C4-2B (cell line): ENCODE measurements around the gene PRRC2B.

Source experiments
- H3K27ac ChIP-seq: fragments of 450-650 bp; 2 replicates; pipeline ENCODE4 v1.5.1; 2017
- ZFX ChIP-seq: fragments of 450-650 bp; IDR thresholded peaks from 2 replicates; pipeline ENCODE4 v1.6.1; 2017
- TF ChIP-seq, protein P1 (sequence below): fragments of 450-650 bp; conservative IDR thresholded peaks from 2 replicates; pipeline ENCODE4 v1.5.1; 2017; ENCODE audit warnings: mild to moderate bottlenecking

The PRRC2B gene

DNA sequence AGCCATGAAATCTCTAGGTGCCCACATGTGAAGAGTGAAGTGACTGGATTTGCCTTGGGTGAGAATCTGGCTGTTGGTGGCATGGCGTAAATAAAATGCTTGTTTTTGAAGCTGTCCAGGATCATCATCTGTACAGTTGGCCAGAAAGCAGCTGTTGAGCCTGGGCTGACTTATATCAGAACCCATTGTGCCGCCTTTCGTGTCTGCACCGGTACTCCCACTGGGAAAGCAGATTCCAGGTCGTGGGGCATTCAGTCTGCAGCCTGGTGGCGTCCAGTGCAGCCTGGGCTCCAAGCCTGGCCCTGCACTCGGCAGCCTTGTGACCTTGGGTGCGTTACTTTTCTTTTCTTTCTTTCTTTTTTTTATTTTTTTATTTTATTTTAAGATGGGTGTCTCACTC, 27.8 kb downstream of the PRRC2B start:
- H3K27ac ChIP-seq = peak overlapping the region; percentile 60
- TF ChIP-seq, protein P1, sequence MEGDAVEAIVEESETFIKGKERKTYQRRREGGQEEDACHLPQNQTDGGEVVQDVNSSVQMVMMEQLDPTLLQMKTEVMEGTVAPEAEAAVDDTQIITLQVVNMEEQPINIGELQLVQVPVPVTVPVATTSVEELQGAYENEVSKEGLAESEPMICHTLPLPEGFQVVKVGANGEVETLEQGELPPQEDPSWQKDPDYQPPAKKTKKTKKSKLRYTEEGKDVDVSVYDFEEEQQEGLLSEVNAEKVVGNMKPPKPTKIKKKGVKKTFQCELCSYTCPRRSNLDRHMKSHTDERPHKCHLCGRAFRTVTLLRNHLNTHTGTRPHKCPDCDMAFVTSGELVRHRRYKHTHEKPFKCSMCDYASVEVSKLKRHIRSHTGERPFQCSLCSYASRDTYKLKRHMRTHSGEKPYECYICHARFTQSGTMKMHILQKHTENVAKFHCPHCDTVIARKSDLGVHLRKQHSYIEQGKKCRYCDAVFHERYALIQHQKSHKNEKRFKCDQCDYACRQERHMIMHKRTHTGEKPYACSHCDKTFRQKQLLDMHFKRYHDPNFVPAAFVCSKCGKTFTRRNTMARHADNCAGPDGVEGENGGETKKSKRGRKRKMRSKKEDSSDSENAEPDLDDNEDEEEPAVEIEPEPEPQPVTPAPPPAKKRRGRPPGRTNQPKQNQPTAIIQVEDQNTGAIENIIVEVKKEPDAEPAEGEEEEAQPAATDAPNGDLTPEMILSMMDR = no peak
- no peak for TF ChIP-seq ZFX

DNA sequence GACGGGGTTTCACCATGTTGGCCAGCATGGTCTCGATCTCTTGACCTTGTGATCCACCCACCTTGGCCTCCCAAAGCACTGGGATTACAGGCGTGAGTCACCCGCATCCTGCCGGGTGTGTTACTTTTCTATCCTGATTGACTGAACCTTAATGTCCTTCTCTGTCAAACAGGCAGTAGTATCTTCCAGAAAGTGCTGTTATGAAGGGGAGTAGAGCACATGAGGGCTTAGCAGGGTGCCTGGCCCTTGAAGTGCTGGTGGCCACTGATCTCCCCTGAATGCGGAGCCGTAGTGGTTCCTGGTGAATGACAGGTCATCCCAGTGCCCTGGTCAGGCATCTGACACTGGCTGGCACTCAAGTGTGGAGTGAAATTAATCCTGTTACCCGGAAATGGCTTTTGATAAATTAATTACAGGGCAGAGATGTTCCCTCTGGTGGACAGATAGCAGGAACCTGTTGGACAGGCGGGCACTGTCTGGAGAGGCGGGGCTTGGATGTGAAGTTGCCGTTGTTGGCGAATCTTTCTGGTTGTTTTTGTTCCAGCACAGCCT, 28.4 kb downstream of the PRRC2B start:
- H3K27ac ChIP-seq = peak overlapping the region; percentile 60
- TF ChIP-seq, protein P1 = no peak; the same call in 1 of the 2 replicates
- no peak for TF ChIP-seq ZFX

DNA sequence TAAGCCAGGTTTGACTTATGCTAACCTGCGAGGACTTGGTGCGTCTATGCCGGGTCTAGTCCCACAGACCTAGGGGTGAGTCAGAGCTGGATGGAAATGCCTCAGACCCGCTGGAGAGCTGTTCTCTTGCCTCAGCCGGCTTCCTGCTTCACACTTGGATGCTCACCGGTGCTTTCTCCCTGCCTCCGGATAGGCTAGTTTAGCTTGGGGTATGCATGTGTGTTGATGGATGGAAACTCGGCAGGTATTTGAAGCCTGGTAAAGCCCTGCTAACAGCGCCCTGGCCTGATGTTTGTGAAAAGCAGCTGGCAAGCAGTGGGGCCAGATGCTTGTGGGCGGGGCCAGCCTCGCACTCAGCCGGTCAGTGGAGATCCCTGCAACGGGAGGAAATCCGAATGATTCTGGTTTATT, 29.3 kb downstream of the PRRC2B start:
- H3K27ac ChIP-seq = peak overlapping the region; percentile 60
- no peak for TF ChIP-seq ZFX
- TF ChIP-seq, protein P1 = no peak

DNA sequence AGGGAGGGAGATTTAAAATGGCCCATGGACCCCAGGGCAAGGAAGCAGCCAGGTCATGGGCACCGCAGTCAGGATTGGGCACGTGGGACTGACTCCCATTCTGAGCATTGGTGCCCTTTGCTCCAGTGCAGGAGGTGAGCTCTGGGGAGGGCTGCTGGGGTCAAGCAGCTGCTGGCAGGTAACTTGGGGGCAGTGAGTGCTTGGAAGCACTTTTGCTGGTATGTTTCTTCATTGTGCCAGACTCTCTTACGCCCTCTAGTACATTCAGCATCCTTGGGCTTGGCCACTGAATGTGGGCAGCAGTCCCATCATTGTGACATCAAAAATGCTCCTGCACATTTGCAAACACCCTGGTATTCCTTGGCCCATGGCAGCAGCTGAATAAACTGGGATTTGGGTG, 32.7 kb downstream of the PRRC2B start:
- no peak overlapping the region for H3K27ac ChIP-seq
- TF ChIP-seq ZFX = no peak
- TF ChIP-seq, protein P1 = no peak

DNA sequence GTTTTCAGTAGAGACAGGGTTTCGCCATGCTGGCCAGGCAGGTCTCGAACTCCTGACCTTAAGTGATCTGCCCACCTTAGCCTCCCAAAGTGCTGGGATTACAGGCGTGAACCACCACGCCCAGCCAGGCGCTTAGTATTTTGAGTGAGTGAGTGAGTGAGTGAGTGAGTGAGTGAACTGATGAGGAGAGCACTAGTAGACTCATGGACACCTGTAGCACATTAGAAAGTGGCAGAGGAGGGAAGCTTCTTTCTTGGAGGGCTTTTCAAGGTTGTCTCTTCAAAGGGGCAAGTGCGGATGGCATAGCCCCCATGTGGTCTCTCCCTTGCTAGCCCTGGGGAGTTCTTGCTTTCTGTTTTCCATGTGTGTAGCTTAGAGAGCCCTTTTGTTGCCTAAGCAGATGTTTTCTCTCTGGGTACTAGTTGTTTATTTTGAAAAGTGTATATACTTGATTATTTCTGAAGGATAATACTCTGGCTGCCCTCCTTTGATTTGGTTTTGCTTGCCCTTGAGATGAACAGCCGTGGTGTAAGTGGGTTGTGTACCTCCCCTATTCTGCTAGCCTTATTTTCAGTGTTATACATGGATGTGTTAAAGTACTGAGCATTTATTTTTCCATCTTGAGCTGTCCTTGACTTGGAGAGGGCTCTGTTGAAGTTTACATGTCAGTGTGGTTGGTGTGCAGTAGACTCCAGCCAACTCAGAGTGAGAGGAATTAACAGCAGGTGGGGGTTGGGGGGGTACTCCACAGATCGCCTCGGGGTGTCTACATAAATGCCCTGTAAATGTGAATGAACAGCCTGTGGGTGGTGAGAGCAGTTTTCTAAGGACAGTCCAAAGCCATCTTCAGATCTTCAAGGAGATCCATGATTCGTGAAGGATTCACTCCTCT, 35.5 kb downstream of the PRRC2B start:
- TF ChIP-seq, protein P1 = no peak
- TF ChIP-seq ZFX = no peak
- H3K27ac ChIP-seq = no peak overlapping the region

DNA sequence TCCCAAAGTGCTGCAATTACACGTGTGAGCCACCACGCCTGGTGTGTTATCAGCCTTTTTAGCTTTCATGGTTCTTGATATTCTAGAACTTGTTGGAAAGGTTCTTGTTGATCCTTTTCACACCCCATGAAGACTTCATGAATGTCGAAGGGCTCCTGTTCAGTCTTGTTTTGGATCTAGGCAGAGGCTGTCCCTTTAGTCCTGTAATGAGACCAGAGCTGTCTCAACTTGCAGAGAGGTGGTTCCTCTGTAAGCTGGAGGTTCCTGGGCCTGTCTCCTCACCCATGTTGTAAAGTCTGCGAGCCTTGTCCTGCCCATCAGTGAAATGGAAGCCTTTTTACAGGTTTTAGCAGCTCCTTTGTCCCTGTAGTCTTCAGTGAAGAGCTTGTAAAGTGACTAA, 38.2 kb downstream of the PRRC2B start:
- H3K27ac ChIP-seq = no peak overlapping the region
- no peak for TF ChIP-seq ZFX
- TF ChIP-seq, protein P1 = no peak

DNA sequence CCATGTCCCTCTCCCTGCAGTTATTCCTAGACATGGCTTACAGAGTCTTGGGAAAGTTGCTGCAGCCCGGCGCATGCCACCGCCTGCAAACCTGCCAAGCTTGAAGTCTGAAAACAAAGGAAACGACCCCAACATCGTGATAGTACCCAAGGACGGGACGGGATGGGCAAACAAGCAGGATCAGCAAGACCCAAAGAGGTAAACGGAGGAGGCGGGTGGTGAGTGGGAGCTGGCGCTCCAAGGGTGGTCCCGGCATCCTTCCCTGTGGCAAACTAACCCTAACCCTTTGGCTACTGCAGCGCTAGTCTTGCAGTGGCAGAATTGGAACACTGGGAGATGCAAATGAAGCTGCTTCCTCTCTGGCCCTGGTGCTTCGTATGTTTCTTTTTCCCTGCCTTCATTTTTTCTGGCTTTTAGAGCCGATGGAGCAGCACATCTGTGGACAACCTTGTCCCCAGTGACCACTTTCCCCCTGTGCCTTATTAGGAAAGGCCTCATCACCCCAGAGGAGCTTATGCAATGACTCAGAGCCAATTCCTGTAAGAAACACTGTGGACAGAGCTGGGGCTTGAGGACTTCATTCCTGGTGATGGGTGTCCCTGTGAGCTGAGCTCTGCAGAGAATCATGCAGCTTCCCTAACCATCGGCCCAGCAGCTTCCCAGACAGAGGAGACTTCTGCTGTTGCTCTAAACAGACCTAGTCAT, 38.9 kb downstream of the PRRC2B start:
- H3K27ac ChIP-seq = no peak overlapping the region
- TF ChIP-seq, protein P1 = no peak
- TF ChIP-seq ZFX = no peak
